ENCODE results near the gene WT1.

GRCh38 chr11:32469791-32470190, 34.5 kb upstream of the WT1 start:
- TF ChIP-seq EZH2 (IDR thresholded peaks at IDR 0.05), result no peak
- no peak for TF ChIP-seq POLR2AphosphoS5 (IDR thresholded peaks at IDR 0.05; ENCODE audit: borderline replicate concordance, low read depth, low read length)
